K562 (cell line): ENCODE data around the gene TMEM203. TPM values are rescaled to one million over a fixed set of nuclear protein-coding genes. Genes with fewer than 3 reads are reported as not detected.

ENCODE experiments used
- ARID3A ChIP-seq: IDR thresholded peaks from 2 replicates; pipeline ENCODE4 v1.6.1; 2012; ENCODE audit warnings: low read depth, low read length, improper control_type of control experiment, borderline replicate concordance
- BRF2 ChIP-seq: IDR thresholded peaks from 3 replicates; pipeline ENCODE4 v1.6.1; 2011; ENCODE audit warnings: borderline replicate concordance, mild to moderate bottlenecking; ENCODE audit not compliant: insufficient read length, insufficient read depth
- C11orf30 ChIP-seq: fragments of 450-650 bp; IDR thresholded peaks from 2 replicates; pipeline ENCODE4 v1.6.1; 2016; ENCODE audit warnings: low read depth, mild to moderate bottlenecking
- CBX5 ChIP-seq: IDR thresholded peaks from 2 replicates; pipeline ENCODE4 v1.6.1; 2014; ENCODE audit warnings: low read depth, borderline replicate concordance
- CEBPZ ChIP-seq: fragments of 150-350 bp; IDR thresholded peaks from 2 replicates; pipeline ENCODE4 v1.6.1; 2014; ENCODE audit warnings: low read depth, mild to moderate bottlenecking, low read length, borderline replicate concordance
- ELK1 ChIP-seq: sonication (generic); formaldehyde crosslinking; IDR thresholded peaks from 2 replicates; pipeline ENCODE4 v1.8.1; 2022; ENCODE audit warnings: missing genetic modification reagents
- ETV5 ChIP-seq: sonication (generic); formaldehyde crosslinking; IDR thresholded peaks from 2 replicates; pipeline ENCODE4 v1.4.0; 2020; ENCODE audit warnings: low read depth, mild to moderate bottlenecking, missing genetic modification reagents
- HOMEZ ChIP-seq: fragments of 250-450 bp; sonication (Bioruptor Pico); IDR thresholded peaks from 2 replicates; pipeline ENCODE4 v1.4.0; 2020; ENCODE audit warnings: mild to moderate bottlenecking, moderate library complexity
- JUND ChIP-seq, 2 experiments: IDR thresholded peaks; 2 replicates in 1 of 2; 3 replicates in 1 of 2; pipeline ENCODE4 v1.6.1; 2011; ENCODE audit warnings: borderline replicate concordance in 2 of 2, low read depth in 2 of 2, low read length in 2 of 2, improper control_type of control experiment in 1 of 2, missing biosample characterization in 1 of 2, missing genetic modification characterization in 1 of 2, missing genetic modification reagents in 1 of 2
- MTF1 ChIP-seq: fragments of 250-450 bp; sonication (Bioruptor Pico); IDR thresholded peaks from 2 replicates; pipeline ENCODE4 v1.9.0; 2021; ENCODE audit warnings: moderate library complexity, mild to moderate bottlenecking, inconsistent platforms, borderline replicate concordance
- NR2C2 ChIP-seq, 2 experiments: fragments of 200-800 bp in 1 of 2; sonication (Bioruptor generic) in 1 of 2; sonication (generic) in 1 of 2; formaldehyde crosslinking in 1 of 2; IDR thresholded peaks; 2 replicates each; pipeline versions ENCODE4 v1.6.1 to v1.8.0; 2016 to 2022; ENCODE audit warnings: mild to moderate bottlenecking in 1 of 2, missing compliant biosample characterization in 1 of 2, missing genetic modification characterization in 1 of 2, missing genetic modification reagents in 1 of 2
- RBM25 ChIP-seq: fragments of 200-400 bp; formaldehyde crosslinking; IDR thresholded peaks from 2 replicates; pipeline ENCODE4 v1.6.1; 2018; ENCODE audit warnings: low read length, low read depth, moderate library complexity; ENCODE audit not compliant: severe bottlenecking
- SRSF3 ChIP-seq: fragments of 200-400 bp; formaldehyde crosslinking; IDR thresholded peaks from 2 replicates; pipeline ENCODE4 v1.6.1; 2016; ENCODE audit warnings: mild to moderate bottlenecking, low read length, moderate library complexity; ENCODE audit not compliant: insufficient read depth
- ZNF408 ChIP-seq: fragments of 250-450 bp; sonication (Bioruptor Pico); IDR thresholded peaks from 2 replicates; pipeline ENCODE4 v1.4.0; 2020; ENCODE audit warnings: low read depth, mild to moderate bottlenecking, moderate library complexity
- polyA plus RNA-seq, 8 experiments: library from polyadenylated mRNA; depleted of rRNA in 4 of 8; stranded (reverse) in 5 of 8; unstranded in 3 of 8; fragments of >200 nt; fragmentation: Nextera tagmentation in 2 of 8; fragmentation: Illumina TruSeq in 1 of 8; extraction: Ambion mirVana in 2 of 8; extraction: Trizol in 1 of 8; gene quantifications; 2 replicates each; pipeline versions ENCODE4 v1.2.1 to v1.2.3, GENCODE V29; 2011 to 2014; ENCODE audit warnings: inconsistent platforms in 1 of 8, missing spikeins in 1 of 8
- total RNA-seq, 7 experiments: library from RNA; depleted of rRNA in 6 of 7; stranded (reverse); fragments of >200 nt in 6 of 7; fragmentation: Illumina TruSeq in 2 of 7; extraction: Trizol in 2 of 7; gene quantifications; 2 replicates each; pipeline versions ENCODE4 v1.2.1 to v1.2.3, GENCODE V29; 2011 to 2021; ENCODE audit warnings: low replicate concordance in 1 of 7

TMEM203 gene
- total and polyA plus RNA-seq, 9 of the 15 experiments (the other 6 are each of a cell fraction or from before 2014, with no cell fraction given), result 8.8 to 59.5 (median 37.6) TPM

- TF ChIP-seq HOMEZ (CRISPR knock-in tag), result no peak
- no peak for TF ChIP-seq C11orf30
- TF ChIP-seq NR2C2 (CRISPR knock-in tag; IDR thresholded peaks at IDR 0.05), result no peak
- no peak for TF ChIP-seq NR2C2 (tag; IDR thresholded peaks at IDR 0.05)
- TF ChIP-seq SRSF3, result no peak
- peak; percentile 52; the same call in 1 of the 2 replicates for TF ChIP-seq ELK1 (CRISPR knock-in tag)
- no peak for TF ChIP-seq ETV5
- TF ChIP-seq BRF2, result no peak
- TF ChIP-seq MTF1 (CRISPR knock-in tag), result no peak
- no peak for TF ChIP-seq ZNF408
- TF ChIP-seq RBM25, result no peak
- TF ChIP-seq JUND (IDR thresholded peaks at IDR 0.05; ENCODE audit: borderline replicate concordance, low read depth, low read length), result no peak
- no peak for TF ChIP-seq JUND (tag; IDR thresholded peaks at IDR 0.05; ENCODE audit: borderline replicate concordance, low read depth, low read length)
- TF ChIP-seq CBX5, result no peak
- no peak for TF ChIP-seq ARID3A
- no peak for TF ChIP-seq CEBPZ
Measured at GRCh38 chr9:137157618-137158415, 47.6 kb downstream of the TMEM203 start (continued).
